ENCODE measurements around the gene ENTPD2.

DNA sequence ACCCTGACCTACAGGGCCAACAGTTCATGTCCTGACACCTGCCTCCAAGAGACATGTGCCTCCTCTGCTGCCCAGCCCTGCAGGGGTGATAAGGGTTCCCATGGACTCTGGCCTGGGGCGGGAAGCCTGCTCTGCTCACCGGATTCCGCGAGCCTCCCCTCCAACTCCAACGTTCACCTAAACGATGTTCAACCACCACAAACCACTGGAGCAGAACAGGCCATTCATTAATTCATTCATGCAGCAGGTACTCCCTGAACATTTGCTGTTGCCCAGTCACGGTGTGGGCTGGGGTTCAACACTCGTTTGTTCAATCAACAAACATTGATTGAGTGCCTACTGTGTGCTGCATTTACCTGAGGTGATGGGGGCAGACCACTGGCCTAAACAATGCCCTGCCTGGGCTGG, 20.1 kb upstream of the ENTPD2 start:
- TF ChIP-seq, protein P1, sequence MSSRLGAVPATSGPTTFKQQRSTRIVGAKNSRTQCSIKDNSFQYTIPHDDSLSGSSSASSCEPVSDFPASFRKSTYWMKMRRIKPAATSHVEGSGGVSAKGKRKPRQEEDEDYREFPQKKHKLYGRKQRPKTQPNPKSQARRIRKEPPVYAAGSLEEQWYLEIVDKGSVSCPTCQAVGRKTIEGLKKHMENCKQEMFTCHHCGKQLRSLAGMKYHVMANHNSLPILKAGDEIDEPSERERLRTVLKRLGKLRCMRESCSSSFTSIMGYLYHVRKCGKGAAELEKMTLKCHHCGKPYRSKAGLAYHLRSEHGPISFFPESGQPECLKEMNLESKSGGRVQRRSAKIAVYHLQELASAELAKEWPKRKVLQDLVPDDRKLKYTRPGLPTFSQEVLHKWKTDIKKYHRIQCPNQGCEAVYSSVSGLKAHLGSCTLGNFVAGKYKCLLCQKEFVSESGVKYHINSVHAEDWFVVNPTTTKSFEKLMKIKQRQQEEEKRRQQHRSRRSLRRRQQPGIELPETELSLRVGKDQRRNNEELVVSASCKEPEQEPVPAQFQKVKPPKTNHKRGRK (tag; IDR thresholded peaks at IDR 0.05), result no peak
- TF ChIP-seq ZBTB8A (IDR thresholded peaks at IDR 0.05; ENCODE audit: partially characterized antibody) (no peak), MEF2D (tag; conservative IDR thresholded peaks at IDR 0.05; ENCODE audit: low read depth) (no peak), HDAC3 (IDR thresholded peaks at IDR 0.05; ENCODE audit: borderline replicate concordance, partially characterized antibody) (no peak), SRSF9 (IDR thresholded peaks at IDR 0.05; ENCODE audit: borderline replicate concordance, low read depth, low read length) (no peak), MTF1 (CRISPR knock-in tag; IDR thresholded peaks at IDR 0.05; ENCODE audit: borderline replicate concordance) (no peak), NR2C2 (CRISPR knock-in tag; IDR thresholded peaks at IDR 0.05) (no peak), NR2C2 (tag; IDR thresholded peaks at IDR 0.05) (no peak), HNRNPLL (IDR thresholded peaks at IDR 0.05; ENCODE audit: low read depth, low read length, poor library complexity, severe bottlenecking) (no peak), HMG20A (CRISPR knock-in tag; conservative IDR thresholded peaks at IDR 0.05) (no peak)

Measured in K562 (cell line).